Effector memory CD4-positive, alpha-beta T cell (primary cell): ENCODE data around the gene HK3.

ENCODE experiments used
- DNase-seq, 3 donors: peaks; one replicate each; pipeline ENCODE4 v3.0.0-alpha.2; 2020
- H3K27ac ChIP-seq: 2 replicates; pipeline ENCODE4 v1.7.0; 2013; ENCODE audit warnings: mild to moderate bottlenecking, low read length, moderate library complexity; ENCODE audit not compliant: insufficient read depth, poor library complexity, severe bottlenecking
- H3K27me3 ChIP-seq: replicated peaks from 2 replicates; pipeline ENCODE4 v1.7.0; 2013; ENCODE audit warnings: mild to moderate bottlenecking, low read length; ENCODE audit not compliant: insufficient read depth, control insufficient read depth, poor library complexity, severe bottlenecking
- H3K36me3 ChIP-seq: 2 replicates; pipeline ENCODE4 v1.7.0; 2013; ENCODE audit warnings: mild to moderate bottlenecking, low read length, moderate library complexity; ENCODE audit not compliant: control insufficient read depth, insufficient read depth
- H3K4me1 ChIP-seq: 2 replicates; pipeline ENCODE4 v1.7.0; 2013; ENCODE audit warnings: low read length, mild to moderate bottlenecking; ENCODE audit not compliant: control insufficient read depth, insufficient read depth, poor library complexity, severe bottlenecking
- H3K4me3 ChIP-seq: 2 replicates; pipeline ENCODE4 v1.7.0; 2013; ENCODE audit warnings: low read length, low read depth, mild to moderate bottlenecking; ENCODE audit not compliant: insufficient read depth, poor library complexity, severe bottlenecking
- H3K9me3 ChIP-seq: 2 replicates; pipeline ENCODE4 v1.7.0; 2013; ENCODE audit warnings: mild to moderate bottlenecking, low read length, moderate library complexity; ENCODE audit not compliant: control insufficient read depth

HK3 gene

GRCh38 chr5:176830995-176831423 lies 68.1 kb downstream of the HK3 start:
- no peak for DNase-seq
- Histone ChIP-seq H3K4me1 (no peaks in the 10 kb centered on the region), H3K4me3 (no peak overlapping the region), H3K27me3 (peaks cover 4% of the 10 kb centered on the region), H3K36me3 (no peaks in the 10 kb centered on the region), H3K9me3 (no peaks in the 10 kb centered on the region), H3K27ac (no peak overlapping the region)
